ENCODE data around the gene OPCML.

OPCML gene

GRCh38 chr11:132636523-132636922 lies 895.8 kb downstream of the OPCML start:
- H3K27ac ChIP-seq (replicated peaks), result no peak overlapping the region
- no peak for DNase-seq (ENCODE audit: low read depth in 1 of 2, low spot score in 1 of 2)
- TF ChIP-seq POLR2AphosphoS5 (IDR thresholded peaks at IDR 0.05; ENCODE audit: low read depth) (no peak), REST (IDR thresholded peaks at IDR 0.05; ENCODE audit: insufficient replicate concordance, low read depth) (no peak), GABPA (IDR thresholded peaks at IDR 0.05; ENCODE audit: low read depth) (no peak), CTCF (IDR thresholded peaks at IDR 0.05; ENCODE audit: insufficient read depth, low read length) (no peak), SPI1 (IDR thresholded peaks at IDR 0.05; ENCODE audit: borderline replicate concordance, low read depth) (no peak)
- no peak overlapping the region for H3K4me3 ChIP-seq (replicated peaks; ENCODE audit: insufficient read depth, low read length)
- H3K27me3 ChIP-seq (ENCODE audit: insufficient read depth, poor library complexity, severe bottlenecking), result no peaks in the 10 kb centered on the region

- TF ChIP-seq GABPA (IDR thresholded peaks at IDR 0.05; ENCODE audit: low read depth), result no peak
Observed at GRCh38 chr11:132632641-132633124, 899.6 kb downstream of the OPCML start.

GRCh38 chr11:132631989-132632388 lies 900.3 kb downstream of the OPCML start:
- H3K27ac ChIP-seq (replicated peaks), result no peak overlapping the region
- TF ChIP-seq SPI1 (IDR thresholded peaks at IDR 0.05; ENCODE audit: borderline replicate concordance, low read depth) (no peak), REST (IDR thresholded peaks at IDR 0.05; ENCODE audit: insufficient replicate concordance, low read depth) (no peak), POLR2AphosphoS5 (IDR thresholded peaks at IDR 0.05; ENCODE audit: low read depth) (no peak), CTCF (IDR thresholded peaks at IDR 0.05; ENCODE audit: insufficient read depth, low read length) (no peak), GABPA (IDR thresholded peaks at IDR 0.05; ENCODE audit: low read depth) (no peak)
- no peaks in the 10 kb centered on the region for H3K27me3 ChIP-seq (ENCODE audit: insufficient read depth, poor library complexity, severe bottlenecking)
- no peak overlapping the region for H3K4me3 ChIP-seq (replicated peaks; ENCODE audit: insufficient read depth, low read length)
- no peak for DNase-seq (ENCODE audit: low read depth in 1 of 2, low spot score in 1 of 2)

More at GRCh38 chr11:132632641-132633124, 899.6 kb downstream of the OPCML start:
- H3K4me3 ChIP-seq (replicated peaks; ENCODE audit: insufficient read depth, low read length), result no peak overlapping the region
- H3K27ac ChIP-seq (replicated peaks), result no peak overlapping the region
- DNase-seq (ENCODE audit: low read depth in 1 of 2, low spot score in 1 of 2), result no peak
- no peaks in the 10 kb centered on the region for H3K27me3 ChIP-seq (ENCODE audit: insufficient read depth, poor library complexity, severe bottlenecking)

GRCh38 chr11:132627981-132628380 lies 904.3 kb downstream of the OPCML start:
- H3K27ac ChIP-seq (replicated peaks), result no peak overlapping the region
- TF ChIP-seq SPI1 (IDR thresholded peaks at IDR 0.05; ENCODE audit: borderline replicate concordance, low read depth) (no peak), REST (IDR thresholded peaks at IDR 0.05; ENCODE audit: insufficient replicate concordance, low read depth) (no peak), CTCF (IDR thresholded peaks at IDR 0.05; ENCODE audit: insufficient read depth, low read length) (no peak), GABPA (IDR thresholded peaks at IDR 0.05; ENCODE audit: low read depth) (no peak), POLR2AphosphoS5 (IDR thresholded peaks at IDR 0.05; ENCODE audit: low read depth) (no peak)
- H3K4me3 ChIP-seq (replicated peaks; ENCODE audit: insufficient read depth, low read length), result no peak overlapping the region
- no peak for DNase-seq (ENCODE audit: low read depth in 1 of 2, low spot score in 1 of 2)
- H3K27me3 ChIP-seq (ENCODE audit: insufficient read depth, poor library complexity, severe bottlenecking), result no peaks in the 10 kb centered on the region

Measured in HL-60 (cell line).